Mucosa of gallbladder (tissue), 1 donor: ENCODE measurements around the gene PGAM2. TPM values are rescaled to one million over a fixed set of nuclear protein-coding genes. Genes with fewer than 3 reads are reported as not detected.

Experiments used
- DNase-seq: peaks from one replicate; pipeline ENCODE4 v3.0.0-alpha.2; 2020; ENCODE audit warnings: low spot score
- total RNA-seq: library from RNA; stranded (reverse); gene quantifications from one replicate; pipeline ENCODE4 v1.2.1, GENCODE V29; 2021
- donor health status: DM: no; HTN: no; CAD: no.

Gene PGAM2
- total RNA-seq, 1 donor from 2014 or later, result 12.9 TPM

DNA sequence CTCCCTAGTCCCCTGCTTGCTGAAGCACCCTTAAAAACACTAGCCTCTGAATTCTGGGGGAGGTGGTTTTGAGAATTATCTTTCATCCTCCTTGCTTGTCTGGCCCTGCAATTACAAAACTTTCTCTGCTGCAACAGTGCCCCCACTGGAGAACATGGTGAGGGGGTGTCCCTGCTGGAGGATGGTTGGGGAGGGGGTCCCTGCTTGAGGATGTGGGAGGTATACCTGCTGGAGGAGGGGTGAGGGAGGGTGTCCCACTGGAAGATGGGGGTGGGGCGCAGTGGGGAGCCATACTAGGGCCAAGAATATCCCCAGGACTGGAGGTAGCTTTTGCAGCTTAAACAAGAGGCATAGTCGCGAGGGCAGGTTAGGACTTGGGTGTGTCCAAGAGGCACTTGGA is 20.2 kb upstream of the PGAM2 start:
- no peak for DNase-seq

DNA sequence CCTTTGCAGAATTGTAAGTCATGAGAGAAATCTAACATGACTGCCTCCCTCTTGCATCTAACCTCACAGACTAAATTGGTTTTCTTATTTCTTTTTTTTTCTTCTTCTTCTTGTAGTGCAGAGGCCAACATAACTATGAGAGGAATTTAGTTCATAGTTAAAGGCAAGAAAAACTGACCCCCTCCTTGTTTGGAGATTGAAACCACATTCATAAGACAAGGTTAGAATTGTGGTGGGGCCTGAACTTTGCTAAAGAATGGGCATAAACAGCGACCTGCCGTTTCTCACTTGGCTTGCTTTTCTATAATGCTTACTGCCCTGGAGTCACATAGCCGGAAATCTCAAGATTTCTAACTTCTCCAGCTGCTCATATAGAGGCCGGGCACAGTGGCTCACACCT is 19.3 kb upstream of the PGAM2 start:
- no peak for DNase-seq

DNA sequence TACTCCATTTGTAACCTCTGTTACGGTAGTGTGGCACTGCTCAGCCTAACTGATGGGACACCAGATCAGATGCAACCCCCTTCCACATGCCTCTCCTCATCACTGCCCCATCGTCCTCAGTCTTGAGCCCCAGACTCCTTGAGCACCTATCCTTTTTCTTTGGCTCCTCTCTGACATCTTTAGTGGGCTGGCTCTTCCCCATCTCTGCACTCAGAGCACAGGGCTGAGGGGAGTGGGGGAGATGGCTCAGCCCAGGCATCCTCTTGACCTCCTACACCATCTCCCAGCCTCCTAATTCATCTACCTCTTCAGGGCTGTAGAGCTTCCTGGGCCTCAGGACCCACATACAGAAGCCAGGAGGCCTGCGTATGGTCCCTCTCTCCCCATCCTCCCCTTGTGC is 18.4 kb upstream of the PGAM2 start:
- DNase-seq, result no peak

DNA sequence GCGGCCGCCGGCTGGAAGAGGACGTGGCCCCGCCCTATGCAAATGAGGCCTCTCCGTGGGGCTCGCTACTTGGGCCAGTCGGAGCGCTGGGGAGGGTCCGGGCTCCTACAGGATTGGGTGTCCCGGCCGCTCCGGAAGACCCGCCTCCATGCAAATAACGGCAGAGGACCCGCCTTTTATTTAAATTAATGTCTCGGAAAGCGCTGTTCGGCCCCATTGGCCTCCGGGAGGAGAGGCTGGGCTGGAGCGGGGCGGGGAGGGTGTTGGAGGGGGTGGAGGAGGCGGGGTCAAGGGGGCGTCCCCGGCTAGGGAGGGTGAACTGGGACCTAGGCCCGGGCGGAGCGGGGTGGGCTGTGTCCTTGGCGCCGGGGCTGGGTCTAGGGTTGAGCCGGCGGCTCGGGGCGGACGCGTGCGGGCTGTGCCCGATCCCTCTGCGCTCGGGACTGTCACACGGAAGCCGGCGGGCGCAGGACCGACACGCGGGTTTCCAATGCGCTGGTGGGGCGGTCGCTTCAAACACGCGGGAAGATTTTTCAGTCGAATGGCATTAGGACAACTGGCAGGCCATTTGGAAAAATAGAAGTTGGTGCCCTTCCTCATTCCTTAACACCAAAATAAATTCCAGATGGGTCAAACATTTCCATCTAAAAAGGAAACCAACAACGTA is 17.3 kb upstream of the PGAM2 start:
- peak; percentile 99 for DNase-seq

DNA sequence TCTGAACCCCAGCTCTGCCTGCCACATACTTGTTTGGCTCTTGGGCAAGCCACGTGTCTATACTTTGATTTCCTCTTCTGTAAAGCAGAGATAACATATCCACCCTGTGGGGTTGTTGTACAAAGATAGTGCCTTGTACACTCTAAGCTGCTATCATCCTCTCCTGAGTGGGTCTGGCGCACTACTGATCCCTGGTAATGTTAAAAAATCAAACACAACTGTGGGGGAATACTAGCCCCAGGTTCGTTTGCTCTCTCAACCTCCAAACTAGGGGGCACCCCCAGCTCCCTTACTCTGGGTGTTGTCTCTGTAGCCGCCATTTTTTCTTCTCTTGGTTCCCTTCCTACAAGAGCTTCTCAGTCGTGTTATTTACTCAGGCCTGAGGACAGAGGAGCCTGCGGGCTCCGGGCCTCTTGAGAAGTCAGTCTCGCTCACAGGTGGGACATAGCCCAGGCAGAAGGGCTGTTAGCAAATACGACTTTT is 15.9 kb upstream of the PGAM2 start:
- DNase-seq, result no peak

DNA sequence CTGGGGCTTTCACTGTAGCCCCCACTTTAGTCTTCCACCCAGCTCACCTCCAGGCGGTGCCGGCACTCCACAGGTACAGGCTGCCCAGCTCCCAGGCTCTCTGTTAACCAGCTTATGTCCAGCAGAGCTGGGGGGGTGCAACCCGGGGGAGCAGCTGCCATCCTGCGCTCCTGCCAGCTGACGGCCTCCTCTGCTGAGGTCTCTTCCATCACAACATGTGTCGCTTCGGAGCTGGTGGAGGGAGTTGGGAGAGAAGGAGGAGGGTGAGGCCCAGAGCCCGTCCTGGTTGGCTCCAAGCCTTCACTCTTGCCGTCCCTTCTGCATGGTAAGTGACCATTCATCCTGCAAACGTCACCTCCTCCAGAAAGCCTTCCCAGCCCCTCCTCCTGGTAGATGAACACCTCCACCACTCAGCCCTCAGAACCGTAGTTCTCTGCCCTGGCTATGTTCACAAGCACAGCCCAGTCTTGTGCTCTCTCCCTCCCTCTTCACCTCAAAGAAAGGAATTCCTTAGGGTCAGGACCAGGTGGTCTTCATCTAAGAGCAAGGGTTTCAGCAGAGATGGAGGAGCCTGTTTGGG is 15.4 kb upstream of the PGAM2 start:
- no peak for DNase-seq

DNA sequence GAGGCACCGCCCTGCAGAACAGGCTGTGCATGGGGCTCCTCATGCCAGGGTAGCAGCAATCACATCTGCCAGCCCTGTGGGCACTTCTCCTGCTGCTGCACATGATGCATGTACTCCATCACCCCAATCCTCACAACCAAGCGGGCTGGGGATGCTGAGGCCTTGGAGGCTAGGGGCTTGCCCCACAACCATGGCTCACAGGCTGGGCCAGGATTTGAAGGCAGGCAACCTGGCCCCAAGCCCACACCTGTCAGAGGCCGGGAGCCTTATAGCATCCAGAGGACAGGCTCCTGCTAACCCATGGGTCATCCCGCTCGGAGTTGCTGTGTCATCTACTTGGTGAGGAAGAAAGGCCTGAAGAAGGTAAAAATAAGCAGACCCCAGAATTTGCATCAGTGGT is 14.8 kb upstream of the PGAM2 start:
- no peak for DNase-seq

DNA sequence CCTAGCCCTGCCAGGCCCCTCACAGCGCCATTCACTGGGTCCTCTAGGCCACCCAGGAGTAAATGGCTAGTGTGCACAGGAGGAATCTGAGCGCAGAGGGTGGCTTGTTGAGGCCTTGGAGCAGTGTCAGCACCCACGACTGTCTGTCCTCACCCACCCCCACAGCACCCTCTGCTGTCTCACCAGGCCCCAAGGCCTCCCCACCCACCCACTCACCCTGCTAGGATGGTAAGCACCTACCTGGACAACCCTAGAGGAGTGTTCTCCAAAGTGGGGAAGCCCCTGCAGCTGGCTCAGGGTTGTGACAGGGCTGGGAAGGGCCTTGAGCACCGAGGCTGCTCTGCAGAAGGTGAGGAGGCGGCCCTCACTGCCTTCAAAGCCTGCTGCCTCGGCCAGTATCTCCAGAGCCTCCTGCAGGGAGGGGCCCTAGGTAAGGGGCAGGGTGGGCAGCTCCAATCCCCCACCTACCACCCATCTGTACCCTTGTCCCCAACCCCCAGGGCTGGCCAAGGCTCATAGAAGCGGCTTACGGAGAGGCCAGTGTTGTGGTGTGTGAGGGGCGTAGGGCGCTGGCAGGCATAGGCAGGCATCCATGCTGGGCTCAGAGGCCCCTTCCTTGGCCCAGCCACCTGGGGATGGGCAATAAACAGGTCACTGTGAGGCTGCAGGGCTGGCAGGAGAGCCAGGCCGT is 14.1 kb upstream of the PGAM2 start:
- DNase-seq, result no peak

DNA sequence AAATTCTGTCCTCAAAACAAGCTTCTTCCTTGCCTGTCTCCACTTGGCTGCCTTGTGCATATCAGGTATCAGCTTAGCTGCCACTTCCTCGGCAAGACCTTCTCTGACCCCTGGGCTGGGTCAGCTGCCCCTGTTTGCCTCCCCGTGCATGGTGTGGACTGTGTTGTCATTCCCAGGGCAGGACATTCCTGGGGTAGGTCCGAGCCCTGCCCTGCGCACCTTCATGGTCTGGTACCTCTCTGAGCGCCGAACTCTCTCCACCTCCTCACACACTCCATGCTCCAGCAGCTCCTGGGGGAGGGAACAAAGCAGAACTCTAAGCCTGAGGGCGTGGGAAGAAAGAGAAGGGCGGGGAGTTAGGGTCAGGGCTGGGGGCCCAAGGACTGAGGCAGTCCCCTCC is 13.2 kb upstream of the PGAM2 start:
- no peak for DNase-seq

DNA sequence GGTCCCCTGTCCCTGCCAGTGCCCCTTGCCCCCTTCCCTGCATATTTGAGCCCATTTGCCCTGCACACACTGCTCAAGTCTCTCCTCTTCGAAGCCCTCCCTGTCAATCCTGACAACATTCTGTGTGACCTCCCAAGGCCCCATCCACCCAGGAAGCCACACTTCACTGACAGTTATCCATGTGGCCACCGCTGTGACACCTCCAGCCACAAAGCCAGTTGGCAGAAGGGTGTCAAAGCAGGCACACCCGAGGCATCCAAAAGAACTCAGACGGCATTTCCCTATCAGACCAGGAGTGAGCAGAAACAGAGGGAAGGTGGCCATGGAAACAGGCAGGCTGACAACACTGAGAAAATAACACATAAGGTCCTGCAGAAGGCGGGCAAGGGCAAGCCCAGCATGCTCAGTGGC is 12.3 kb upstream of the PGAM2 start:
- no peak for DNase-seq

DNA sequence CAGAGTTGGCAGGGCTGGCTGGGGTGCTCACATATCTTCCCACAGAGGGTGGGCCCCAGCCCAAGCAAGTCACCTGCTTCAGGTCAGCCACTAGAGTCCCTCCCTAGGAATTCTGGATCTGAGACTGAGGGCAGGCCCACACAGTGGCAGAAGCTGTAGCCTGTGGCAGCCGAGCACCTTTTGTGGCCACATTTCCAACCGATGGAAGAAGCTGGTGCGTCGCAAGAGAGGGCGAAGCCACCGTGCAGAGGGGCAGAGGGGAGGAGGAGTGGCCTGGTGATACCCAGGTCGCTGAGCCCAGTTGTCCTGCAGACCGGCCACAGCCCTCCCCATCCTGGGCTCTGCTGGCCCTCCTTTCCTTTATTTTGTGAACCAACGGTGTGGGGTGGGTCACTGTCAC is 11.7 kb upstream of the PGAM2 start:
- DNase-seq, result no peak

DNA sequence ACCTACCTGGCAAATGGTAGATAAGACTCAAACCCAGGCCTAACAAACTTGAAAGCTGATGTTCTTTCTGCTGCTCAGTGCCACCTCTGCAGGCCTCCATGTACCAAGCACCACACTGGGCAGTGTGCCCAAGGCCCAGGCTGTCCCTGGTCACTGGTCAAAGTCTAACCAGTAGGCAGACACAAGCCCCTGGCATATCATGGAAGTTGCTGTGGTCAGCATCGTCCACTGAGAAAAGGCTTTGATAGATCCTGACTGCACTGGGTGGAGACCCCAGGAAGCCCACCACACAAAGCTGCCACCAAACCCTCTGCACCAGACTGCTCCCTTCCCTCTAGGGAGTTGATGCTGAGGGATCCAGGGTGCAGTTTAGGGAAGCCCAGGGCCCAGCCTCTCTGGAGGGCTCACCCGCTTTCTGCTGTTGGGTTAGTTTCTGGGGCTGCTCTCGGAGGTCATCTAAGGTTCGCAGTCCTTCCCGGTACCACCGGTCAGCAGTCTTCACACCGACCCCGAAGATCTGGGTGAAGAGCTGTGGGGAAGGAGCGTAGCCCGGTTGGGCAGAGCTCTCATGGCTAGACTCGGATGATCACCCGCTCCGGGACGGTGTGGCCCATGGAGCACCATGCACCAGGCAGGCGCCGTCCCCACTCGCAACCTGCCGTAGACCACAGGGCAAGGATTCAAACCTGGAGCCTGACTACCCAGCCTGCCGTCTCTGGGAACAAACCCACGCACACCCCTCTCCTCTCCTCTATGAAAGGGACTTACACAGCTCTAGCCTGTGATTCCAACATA is 10.9 kb upstream of the PGAM2 start:
- DNase-seq, result peak; percentile 85

DNA sequence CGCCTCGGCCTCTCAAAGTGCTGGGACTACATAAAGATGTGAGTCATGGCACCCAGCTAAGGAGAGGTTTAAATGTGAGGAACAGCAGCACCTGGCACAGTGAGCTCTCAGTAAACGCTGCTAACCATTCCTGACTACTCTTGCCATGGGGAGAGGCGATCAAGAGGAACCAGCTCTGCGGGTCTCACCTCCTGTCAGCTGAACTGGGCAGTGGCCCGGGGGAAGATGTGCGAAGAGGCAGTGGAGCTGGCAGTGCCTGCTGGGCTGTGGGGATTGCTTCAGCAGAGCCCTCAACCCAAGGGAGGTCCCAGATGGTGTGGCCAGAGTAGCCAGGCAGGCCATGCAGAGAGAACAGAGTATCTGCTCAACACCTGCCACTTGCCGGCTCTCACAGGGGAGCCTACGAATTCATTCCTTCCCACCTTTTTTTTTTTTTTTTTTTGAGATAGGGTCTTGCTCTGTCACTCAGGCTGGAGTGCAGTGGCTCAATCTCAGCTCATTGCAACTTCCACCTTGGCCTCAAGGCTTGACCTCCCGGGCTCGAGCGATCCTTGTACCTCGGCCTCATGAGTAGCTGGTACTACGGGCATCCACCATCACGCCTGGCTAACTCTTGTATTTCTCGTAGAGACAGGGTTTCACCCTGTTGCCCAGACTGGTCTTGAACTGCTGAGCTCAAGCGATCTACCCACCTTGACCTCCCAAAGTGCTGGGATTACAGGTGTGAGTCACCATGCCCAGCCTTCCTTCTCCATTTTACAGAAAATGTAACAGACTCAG is 10.1 kb upstream of the PGAM2 start:
- DNase-seq, result no peak

DNA sequence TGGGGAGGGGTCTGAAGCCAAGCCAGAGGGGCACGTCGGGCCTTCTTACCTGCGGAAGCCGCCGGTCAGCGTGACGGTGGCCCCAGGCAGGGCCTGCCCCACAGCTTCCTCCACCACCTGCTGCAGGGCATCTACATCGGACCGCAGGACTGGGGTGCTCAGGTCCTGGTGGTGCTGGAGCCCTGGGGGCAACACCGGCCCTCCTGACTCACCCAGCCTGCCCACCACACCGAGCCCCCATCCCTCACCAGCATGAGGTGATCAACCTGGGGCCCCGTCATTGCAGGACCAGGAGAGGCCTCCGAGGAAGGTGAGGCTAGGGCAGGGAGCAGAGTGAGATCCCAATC is 9.0 kb upstream of the PGAM2 start:
- DNase-seq, result no peak

DNA sequence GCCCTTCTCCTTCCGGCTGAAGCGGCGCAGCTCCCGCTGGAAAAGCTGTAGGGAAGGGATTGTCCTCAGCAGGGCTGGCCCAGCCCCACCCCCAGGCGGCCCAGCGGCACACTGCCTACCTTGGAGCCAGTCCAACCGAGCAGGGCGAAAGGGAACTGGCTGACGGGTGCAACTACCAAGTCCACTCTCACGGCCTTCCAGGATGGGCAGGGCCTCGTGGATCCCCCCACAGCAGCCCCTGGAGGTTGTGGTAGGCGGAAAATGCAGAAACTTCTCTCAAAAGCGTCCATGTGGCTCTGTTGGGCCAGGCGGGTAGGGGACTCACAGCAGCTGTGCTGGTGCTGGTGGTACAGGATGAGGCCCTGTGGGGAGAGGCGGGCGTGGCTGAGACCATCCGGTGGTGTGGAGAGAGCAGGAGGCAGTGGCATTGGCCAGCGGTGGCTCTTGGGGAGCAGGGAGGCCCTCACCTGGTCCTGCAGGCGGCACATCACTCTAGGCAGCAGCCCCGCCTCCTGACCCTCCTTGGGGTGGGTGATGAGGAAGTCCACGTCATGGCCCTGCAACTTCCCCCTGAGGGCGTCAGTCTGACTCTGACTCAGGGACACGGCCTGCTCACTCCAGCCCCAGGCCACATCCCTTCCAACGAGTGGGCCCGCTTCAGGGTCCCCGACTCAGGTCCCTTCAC is 8.4 kb upstream of the PGAM2 start:
- peak; percentile 86 for DNase-seq

DNA sequence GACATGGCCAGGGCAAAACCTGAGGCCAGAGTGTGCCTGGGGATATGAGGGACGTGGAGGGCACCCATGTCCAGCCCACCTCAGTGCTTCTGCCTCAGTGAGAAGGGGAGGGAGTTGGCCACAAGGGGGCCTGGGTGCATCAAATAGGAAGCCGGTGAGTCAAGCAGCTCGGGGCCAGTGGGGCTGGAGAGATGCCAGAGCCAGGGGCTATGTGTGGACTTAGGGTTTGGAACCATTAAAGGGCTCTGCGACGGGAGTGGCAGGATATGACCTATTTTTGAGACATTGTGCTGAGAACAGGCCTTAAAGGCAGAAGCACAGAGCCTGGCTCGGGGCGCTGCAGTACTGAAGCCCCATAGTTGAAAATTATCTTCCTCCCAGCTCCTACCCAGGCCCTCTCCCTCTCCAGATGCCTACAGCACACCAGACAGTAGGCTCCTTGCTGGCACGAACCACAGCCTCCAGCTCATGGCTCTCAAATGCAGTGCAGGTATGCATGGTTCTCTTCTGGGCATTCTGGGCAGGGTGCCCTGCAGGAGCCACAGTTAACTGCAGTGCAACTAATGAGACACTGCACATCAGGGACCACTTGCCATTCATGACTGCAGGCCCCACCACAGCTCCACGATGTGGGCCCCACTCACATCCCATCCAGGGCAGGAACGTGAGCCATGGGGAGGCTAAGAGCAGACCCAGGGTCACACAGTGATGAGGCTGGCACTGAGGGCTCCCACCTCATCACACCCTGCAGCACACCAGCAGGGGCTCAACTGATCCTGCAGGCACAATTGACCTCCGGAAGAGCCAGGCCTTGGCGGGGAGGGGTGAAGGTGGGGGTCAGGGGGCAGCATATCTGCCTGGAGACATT is 7.2 kb upstream of the PGAM2 start:
- DNase-seq, result peak; percentile 67

DNA sequence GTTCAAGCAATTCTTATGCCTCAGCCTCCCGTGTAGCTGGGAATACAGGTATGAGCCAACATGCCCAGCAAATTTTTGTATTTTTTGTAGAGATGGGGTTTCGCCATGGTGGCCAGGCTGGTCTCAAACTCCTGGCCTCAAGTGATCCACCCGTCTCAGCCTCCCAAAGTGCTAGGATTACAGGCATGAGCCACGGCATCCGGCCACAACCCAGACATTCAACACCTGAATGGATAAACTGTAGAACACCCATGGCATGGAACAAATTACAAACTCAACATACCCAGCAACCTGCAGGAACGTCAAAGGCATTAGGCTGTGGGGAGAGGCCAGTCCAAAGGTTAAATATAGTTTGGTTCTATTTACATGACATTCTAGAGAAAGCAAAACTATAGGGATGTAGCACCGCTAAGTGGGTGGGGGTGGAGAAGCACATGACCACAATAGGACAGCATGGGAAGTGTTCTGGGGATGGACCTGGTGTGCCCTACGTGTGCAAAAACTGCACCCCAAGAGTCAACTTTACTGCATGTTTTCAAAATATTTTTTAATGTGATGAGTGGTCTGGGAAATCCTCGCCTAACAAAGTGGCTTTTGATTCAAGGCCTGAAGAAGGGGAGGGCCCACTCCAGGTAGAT is 6.5 kb upstream of the PGAM2 start:
- no peak for DNase-seq

DNA sequence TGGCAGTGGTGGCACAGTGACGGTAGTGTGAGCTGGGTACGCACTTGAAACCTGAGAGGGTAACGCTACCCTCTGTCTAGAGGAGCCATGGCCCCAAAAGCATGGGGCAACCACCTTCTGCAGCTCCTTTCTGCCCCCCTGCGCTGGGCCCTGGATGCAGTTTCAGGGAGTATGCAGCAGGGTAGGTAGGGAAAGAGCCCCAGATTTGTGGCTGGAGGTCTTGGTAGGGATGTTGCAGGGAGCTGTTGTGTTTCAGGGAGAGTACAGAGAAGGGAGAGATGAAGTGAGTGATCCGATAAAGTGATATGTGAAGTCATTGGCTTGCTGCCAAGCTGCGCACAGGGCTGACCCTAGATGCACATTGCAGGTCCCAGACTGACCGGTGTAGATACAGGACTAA is 2.7 kb upstream of the PGAM2 start:
- DNase-seq, result no peak

DNA sequence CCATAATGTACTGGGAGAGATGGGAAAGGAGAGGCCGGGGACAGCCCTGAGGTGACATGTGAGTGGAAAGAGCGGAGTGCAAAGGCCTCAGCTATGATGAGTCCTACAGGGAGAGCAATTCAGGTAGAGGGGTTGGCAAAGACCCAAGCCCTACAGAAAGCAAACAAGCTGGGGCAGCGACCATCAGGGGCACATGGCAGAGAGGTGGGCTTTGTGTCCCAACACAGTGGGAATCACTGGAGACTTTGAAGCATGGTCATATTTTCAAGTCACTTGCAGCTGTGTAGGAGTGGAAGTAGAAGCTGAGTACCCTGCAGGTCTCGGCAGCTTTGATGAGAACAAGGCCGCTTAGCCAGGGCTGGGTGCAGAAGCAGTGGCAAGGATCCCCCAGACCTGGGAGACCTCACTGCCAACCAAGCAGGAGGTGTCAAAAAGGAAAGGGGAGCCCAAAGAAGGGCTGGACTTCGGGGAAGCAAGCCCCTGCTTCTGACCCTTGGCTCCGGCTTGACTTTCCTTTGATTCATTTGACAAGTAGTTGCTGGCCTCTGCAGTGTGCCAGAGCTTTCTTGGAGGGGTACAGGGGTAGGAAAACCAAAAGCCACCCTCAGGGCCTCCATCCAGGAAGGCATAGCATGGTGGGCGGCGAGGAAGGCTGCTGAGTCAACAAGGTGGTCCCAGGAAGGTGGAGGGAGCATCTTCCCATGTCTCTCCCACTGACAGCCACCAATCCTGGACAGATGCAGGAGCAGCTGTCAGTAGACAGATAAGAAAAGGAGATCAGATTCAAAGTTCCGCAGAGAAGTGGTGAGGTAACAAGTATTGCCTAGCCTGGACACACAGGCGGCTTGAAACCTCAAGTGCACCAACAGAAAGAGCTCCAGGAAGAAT is 1.9 kb upstream of the PGAM2 start:
- DNase-seq, result no peak
